ENCODE results near the gene BCL10.

Gene BCL10

DNA sequence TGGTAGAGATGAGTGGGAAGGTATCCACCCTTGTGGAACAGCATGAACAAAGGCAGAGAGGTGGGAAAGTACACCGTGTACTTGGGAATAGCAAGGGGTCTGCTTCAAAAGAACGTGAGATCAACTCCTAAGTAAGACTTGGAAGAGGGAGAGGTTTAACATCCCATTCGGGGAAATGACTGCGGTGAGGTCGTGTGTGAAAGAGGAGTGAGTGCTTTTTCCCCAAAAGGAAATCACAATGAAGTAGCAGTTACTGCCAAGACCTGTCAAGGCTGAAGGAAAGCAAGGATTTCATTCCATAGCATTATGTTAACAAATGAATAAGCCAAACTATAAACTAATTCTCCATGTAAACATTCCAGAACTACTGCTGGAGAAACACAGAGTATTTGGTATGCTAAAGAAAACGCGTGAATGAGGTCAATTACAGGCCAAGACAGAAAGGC is 55.7 kb downstream of the BCL10 start:
- no peak for DNase-seq (ENCODE audit: low spot score)

DNA sequence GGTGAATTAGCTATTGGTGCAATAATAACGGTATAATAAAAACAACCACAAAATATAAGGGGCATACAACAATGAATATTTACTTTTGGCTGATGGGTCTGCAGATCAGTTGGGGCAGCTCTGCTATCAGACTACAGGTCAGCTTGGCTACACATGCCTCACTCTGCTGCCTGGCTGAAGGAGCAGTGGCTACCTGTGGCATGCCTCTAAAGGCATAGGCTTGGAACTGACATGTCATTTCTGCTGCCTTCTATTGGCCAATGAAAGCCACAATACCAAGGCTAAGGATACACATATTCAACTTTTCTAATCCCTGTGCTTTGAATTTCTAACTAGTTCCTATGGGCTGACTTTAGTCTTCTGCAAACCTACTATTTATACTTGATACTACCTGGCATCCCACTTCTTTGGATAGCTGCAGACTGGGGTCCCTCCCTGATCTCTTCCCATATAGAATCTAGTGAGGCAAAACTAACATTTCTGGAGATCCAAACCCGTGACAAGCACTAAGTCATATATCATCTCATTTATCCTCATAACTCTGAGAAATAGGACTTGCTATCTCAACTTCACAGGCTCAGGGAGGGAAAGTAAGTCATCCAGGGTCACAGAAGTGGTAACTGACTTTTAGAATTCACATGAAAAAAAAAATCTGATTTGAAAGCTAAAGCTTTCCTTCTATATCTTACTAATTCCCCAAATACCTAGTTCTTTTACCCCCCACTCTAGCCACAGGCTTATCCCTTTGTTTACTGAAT is 56.4 kb downstream of the BCL10 start:
- DNase-seq (ENCODE audit: low spot score) = no peak

DNA sequence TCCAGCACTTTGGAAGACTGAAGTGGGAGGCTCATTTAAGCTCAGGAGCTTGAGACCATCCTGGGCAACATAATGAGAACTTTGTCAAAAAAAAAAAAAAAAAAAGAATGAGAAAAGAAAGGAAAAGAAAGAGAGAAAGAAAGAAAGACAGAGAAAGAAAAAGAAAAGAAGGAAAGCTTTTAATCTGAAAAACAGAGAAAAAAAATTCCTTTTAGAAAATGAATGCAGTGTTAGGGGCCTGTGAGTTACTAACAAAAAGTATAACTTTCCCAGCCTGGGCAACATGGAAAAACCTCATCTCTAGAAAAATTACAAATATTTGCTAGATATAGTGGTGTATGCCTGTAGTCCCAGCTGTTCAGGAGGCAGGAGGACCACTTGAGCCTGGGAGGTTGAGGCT is 59.7 kb downstream of the BCL10 start:
- DNase-seq (ENCODE audit: low spot score) = no peak
